Stimulated activated CD4-positive, alpha-beta T cell treated with anti-CD3 and anti-CD28 coated beads, TNF-alpha, amount 100 ng/mL, for 48 hours (primary cell): ENCODE results near the gene KCNC1.
A peak's percentile ranks its signal among the peaks of the same experiment; 100 is the strongest.

Experiments used
- DNase-seq, 3 donors: peaks; one replicate each; pipeline ENCODE4 v3.0.0-alpha.2; 2020; ENCODE audit warnings: low read depth in 3 of 3

The KCNC1 gene

GRCh38 chr11:17714870-17715269 lies 19.7 kb upstream of the KCNC1 start:
- DNase-seq: no peak

DNA sequence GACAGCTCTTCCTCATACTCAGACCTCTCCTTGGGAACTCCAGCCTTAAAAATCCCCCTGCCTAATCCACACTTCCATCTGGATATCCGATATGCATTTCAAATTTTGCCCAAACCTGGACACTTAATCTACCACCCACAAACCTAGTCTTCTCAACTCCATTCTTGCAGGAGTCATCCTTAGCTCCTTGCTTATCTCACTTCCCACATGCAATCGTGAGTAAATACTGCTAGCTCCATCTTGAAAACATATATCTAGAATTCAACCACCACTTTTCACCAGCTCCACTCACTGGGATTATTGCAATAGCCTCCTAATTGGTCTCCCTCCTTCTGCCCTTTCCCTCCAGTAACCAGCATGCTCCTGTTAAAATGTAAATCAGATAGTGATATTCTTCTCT lies 17.8 kb upstream of the KCNC1 start:
- no peak for DNase-seq

DNA sequence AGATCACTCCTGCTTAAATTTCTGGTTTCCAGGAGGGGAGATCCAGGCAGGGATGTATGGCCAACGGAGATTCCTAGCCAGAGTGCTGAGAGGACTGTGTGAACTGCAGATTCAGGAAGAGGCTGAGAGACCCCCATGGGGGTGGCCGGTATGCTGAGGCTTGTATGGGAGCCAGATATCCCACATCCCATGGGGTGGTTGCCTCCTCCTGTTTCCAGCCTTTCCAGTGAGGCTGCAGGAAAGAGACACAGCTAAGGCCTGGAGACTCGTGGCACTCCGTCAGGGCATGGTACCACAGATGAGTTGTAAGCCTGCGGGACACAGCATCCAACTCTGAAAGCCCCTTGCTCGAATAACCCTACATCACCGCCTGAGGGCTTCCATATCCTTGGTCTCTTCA lies 16.6 kb upstream of the KCNC1 start:
- no peak for DNase-seq

- no peak for DNase-seq
Observed at GRCh38 chr11:17718510-17718962, 16.0 kb upstream of the KCNC1 start.

GRCh38 chr11:17719028-17719937 lies 15.3 kb upstream of the KCNC1 start, which contains the start of gene MYOD1:
TSS of gene MYOD1 (plus strand) at chr11:17719571. CDS start at chr11:17719783, 212 bp downstream.
- no peak for DNase-seq

GRCh38 chr11:17719938-17720795 lies 14.4 kb upstream of the KCNC1 start:
- DNase-seq: no peak

- no peak for DNase-seq
Observed at GRCh38 chr11:17720796-17721171, 13.8 kb upstream of the KCNC1 start.

GRCh38 chr11:17721242-17721999 lies 13.2 kb upstream of the KCNC1 start:
- no peak for DNase-seq

- DNase-seq: no peak
Observed at GRCh38 chr11:17722000-17722643, 12.5 kb upstream of the KCNC1 start.

DNA sequence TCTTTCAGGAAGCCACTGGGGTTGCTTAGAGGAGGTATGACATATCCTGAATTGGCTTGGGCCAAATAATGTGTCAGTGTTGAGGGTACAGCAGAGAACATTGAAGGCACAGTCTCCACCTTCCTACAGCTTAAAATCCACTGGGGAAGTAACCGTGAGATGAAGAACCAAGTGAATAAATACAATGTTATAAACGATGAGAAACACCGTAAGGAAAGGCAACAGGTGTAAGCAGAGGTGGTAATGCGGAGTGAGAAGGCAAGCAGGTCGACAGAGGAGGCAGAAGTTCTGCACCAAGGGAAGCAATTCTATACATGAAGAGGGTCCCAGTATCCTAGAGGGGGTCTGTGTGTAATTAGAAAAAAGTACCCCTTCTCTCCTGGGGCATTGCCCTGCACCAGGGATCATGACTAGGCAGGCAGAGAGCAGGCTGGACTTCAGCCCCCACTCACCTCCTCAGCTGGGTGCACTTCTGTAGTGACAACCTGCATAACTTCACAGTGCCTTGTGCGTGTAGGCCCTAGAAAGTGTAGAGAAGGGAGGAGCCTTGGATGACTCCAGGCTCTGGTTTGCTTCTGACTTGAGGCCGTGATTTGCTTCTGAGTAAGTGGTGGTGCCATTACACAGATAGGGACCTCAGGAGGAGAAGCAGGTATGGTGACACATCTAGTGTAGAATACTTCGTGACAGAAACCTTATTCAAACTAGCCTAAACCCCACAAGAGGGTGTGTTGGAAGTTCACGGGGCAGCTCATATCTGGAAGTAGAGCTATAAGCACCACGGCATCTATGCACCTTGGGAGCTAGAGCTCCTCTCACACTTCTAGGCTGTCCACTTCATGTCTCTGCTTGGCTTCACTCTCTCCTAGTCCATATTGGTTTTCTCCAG lies 10.3 kb upstream of the KCNC1 start:
- DNase-seq: no peak

DNA sequence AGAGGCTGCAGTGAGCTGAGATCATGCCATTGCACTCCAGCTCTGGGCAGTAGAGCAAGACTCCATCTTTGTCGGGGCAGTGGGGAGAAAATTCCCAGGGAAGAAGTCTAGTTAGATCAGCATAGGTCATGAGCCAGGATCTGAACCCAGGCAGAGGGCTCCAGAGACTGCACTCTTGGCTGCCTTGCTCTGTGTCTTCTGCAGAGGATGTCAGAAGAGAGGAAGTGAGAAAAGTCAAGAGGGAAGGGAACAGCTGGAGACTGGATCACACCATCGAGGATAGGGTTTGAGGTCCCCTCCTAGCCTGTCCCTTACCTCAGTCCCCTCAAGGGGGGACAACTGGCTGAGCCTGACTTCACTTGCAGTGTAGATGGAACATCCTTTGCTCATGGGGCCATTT lies 9.4 kb upstream of the KCNC1 start:
- no peak for DNase-seq

GRCh38 chr11:17730137-17730536 lies 4.4 kb upstream of the KCNC1 start:
- DNase-seq: no peak

GRCh38 chr11:17730608-17731462 lies 3.7 kb upstream of the KCNC1 start:
- DNase-seq: peak; percentile 45 to 63 (median 48)

DNA sequence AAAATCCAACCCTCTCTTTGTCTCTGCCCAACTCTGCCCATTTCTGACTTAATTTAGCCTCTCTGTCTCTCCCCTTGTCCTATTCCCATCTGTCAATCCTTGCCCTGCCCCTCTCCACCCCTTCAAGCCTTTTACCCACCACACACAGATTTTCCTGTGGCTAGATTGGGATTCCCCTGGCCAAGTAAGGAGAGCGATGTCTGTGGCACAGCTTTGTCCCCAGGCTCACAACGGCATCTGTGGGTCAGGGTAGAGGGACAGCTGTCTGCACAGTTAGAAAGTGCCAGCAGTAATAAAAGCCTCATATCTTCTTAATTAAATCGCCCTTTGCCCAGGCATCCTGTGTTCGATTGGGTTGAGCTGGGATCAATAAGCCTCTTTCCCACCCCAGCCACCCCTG lies 1.3 kb upstream of the KCNC1 start:
- no peak for DNase-seq

DNA sequence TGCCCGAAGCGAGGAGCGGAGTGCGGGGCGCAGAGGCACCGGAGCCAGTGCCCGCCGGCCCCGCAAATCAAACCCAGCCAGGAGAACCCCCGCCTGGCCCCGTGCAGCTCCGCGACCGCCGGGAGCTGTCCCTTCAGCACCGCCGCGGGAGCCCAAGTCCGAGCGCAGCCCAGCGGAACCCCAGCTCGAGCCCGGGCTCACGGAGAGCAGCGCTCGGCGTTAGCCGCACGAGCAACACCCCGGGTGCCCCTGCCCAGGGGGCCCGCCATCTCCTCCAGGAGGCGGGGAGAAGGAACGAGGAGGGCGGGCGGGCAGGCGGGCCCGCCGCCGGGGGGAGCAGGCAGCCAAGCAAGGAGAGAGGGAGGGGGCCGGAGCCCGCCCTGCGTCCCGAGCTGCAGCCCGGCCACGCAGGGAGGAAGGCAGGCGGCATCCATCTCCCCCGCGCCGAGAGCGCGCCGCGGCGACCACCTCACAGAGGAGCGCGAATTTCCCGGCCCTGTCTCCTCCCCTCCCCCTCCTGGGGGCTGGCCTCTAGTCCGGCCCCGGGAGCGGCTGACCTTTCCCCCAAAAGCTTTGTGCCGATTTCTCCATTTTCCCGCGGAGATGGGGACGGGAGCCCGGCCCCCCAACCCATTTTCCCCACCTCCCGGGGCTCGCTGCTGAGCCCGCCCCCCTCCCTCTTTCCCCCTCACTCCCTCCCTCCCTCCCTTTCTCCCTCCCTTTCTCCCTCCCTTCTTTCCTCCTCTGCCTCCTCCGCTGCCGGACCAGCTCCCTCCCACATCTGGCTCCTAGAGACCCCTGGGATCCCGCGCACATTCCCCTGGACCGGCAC lies 621 bp downstream of the KCNC1 start:
- peak in 2 of 3 donors; percentile 20 to 23 for DNase-seq

DNA sequence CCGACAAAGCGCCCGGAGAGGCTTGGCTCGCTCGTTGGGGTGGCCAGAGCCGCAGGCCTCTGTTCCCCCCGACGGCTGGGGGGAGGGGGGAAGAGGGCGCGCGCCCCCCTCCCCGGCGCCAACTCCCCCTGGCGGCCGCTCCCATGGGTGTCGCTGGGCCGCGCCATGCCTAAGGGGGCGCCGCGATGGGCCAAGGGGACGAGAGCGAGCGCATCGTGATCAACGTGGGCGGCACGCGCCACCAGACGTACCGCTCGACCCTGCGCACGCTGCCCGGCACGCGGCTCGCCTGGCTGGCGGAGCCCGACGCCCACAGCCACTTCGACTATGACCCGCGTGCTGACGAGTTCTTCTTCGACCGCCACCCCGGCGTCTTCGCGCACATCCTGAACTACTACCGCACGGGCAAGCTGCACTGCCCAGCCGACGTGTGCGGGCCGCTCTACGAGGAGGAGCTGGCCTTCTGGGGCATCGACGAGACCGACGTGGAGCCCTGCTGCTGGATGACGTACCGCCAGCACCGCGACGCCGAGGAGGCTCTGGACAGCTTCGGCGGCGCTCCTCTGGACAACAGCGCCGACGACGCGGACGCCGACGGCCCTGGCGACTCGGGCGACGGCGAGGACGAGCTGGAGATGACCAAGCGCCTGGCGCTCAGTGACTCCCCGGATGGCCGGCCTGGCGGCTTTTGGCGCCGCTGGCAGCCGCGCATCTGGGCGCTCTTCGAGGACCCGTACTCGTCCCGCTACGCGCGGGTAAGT lies 1.4 kb downstream of the KCNC1 start:
- DNase-seq: no peak

GRCh38 chr11:17736579-17736893 lies 2.0 kb downstream of the KCNC1 start:
- DNase-seq: no peak
